GM12875 (cell line): ENCODE data around the gene MYCBP.
A peak's percentile ranks its signal among the peaks of the same experiment; 100 is the strongest.

Source experiments
- H3K4me3 ChIP-seq: one replicate; pipeline ENCODE4 v1.5.1; 2011; ENCODE audit warnings: low read depth, low read length, control low read depth
- CTCF ChIP-seq: IDR thresholded peaks from 2 replicates; pipeline ENCODE4 v1.5.1; 2011; ENCODE audit warnings: low read depth, mild to moderate bottlenecking, control low read depth, inconsistent platforms, low read length, moderate library complexity, borderline replicate concordance; ENCODE audit not compliant: insufficient read depth

The MYCBP gene

GRCh38 chr1:38889589-38889988 lies 16.4 kb upstream of the MYCBP start:
- no peak overlapping the region for H3K4me3 ChIP-seq
- no peak for TF ChIP-seq CTCF

GRCh38 chr1:38888423-38889333 lies 15.5 kb upstream of the MYCBP start:
- no peak overlapping the region for H3K4me3 ChIP-seq
- no peak for TF ChIP-seq CTCF

- H3K4me3 ChIP-seq = no peak overlapping the region
- TF ChIP-seq CTCF = no peak
Observed at GRCh38 chr1:38885092-38885491, 11.9 kb upstream of the MYCBP start.

- H3K4me3 ChIP-seq = no peak within 1 kb of the TSS
- no peak for TF ChIP-seq CTCF
Observed at GRCh38 chr1:38881487-38881886, 8.3 kb upstream of the MYCBP start, which contains the start of gene GJA9. TSS of gene GJA9 (minus strand) at chr1:38881587. CDS start at chr1:38876098, 5,489 bp downstream.

- no peak for TF ChIP-seq CTCF
- H3K4me3 ChIP-seq = no peak overlapping the region
Observed at GRCh38 chr1:38875811-38876210, 2.7 kb upstream of the MYCBP start.

GRCh38 chr1:38872401-38873026 lies 634 bp downstream of the MYCBP start:
- peak overlapping the region; percentile 67 for H3K4me3 ChIP-seq
- no peak for TF ChIP-seq CTCF
